IPS DF 6.9 (cell line): ENCODE data around the gene YARS1.

Source experiments
- DNase-seq: peaks from one replicate; pipeline ENCODE4 v3.0.0-alpha.2; 2013; ENCODE audit warnings: low read depth, low spot score
- H3K27ac ChIP-seq: one replicate; pipeline ENCODE4 v1.5.1; 2013; ENCODE audit warnings: low read length, control low read depth
- H3K27me3 ChIP-seq: 2 replicates; pipeline ENCODE4 v1.6.1; 2013; ENCODE audit warnings: mild to moderate bottlenecking, low read length; ENCODE audit not compliant: control insufficient read depth, insufficient read depth
- H3K36me3 ChIP-seq: 2 replicates; pipeline ENCODE4 v1.6.1; 2013; ENCODE audit warnings: low read length; ENCODE audit not compliant: control insufficient read depth, insufficient read depth
- H3K4me1 ChIP-seq: 2 replicates; pipeline ENCODE4 v1.6.1; 2013; ENCODE audit warnings: low read length; ENCODE audit not compliant: control insufficient read depth, insufficient read depth
- H3K4me3 ChIP-seq: 2 replicates; pipeline ENCODE4 v1.5.1; 2013; ENCODE audit warnings: mild to moderate bottlenecking, low read length
- H3K9me3 ChIP-seq: 2 replicates; pipeline ENCODE4 v1.6.1; 2013; ENCODE audit warnings: low read length, inconsistent platforms; ENCODE audit not compliant: control insufficient read depth, insufficient read depth
- WGBS: extraction: QIAGEN DNeasy Blood & Tissue Kit; methylation state at CpG from one replicate; pipeline ENCODE4 v1.1.7; 2013; ENCODE audit warnings: mixed read lengths, missing lambda C conversion rate; ENCODE audit not compliant: insufficient read length, insufficient coverage; 5-methylcytosine and 5-hydroxymethylcytosine counted together

YARS1 gene

DNA sequence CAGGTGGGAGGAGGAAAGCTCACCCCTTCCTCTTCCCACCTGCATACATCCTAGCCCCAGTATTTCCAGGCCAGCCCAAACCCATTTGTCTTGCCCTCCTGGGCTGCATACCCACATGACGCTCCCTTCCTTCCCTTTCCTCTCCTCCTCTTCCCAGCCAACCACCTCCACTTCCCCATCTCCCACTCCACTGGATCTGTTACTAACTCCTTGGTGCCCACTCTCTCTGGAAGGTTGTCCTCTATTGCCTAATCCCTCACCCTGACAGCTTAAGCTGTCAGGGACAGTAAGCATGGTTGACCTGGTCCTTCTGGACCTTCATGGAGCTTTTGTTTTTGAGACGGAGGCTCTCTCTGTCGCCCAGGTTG, 91.6 kb downstream of the YARS1 start:
- no peak overlapping the region for H3K27ac ChIP-seq
- H3K9me3 ChIP-seq: no peaks in the 10 kb centered on the region
- no peaks in the 10 kb centered on the region for H3K27me3 ChIP-seq
- no peak for DNase-seq
- no peak overlapping the region for H3K4me3 ChIP-seq
- peaks cover 12% of the 10 kb centered on the region for H3K4me1 ChIP-seq
- no CpG with 5 or more reads among the region's 3 CpGs for WGBS
- no peaks in the 10 kb centered on the region for H3K36me3 ChIP-seq
